HG03378 (cell line): ENCODE data around the gene NRXN3.

Experiments used
- ATAC-seq: cut with Tn5 transposase; IDR thresholded peaks from one replicate; pipeline ENCODE4 v1.9.1; 2021; ENCODE audit warnings: mild to moderate bottlenecking, moderate library complexity; ENCODE audit not compliant: unreplicated experiment

Gene NRXN3

DNA sequence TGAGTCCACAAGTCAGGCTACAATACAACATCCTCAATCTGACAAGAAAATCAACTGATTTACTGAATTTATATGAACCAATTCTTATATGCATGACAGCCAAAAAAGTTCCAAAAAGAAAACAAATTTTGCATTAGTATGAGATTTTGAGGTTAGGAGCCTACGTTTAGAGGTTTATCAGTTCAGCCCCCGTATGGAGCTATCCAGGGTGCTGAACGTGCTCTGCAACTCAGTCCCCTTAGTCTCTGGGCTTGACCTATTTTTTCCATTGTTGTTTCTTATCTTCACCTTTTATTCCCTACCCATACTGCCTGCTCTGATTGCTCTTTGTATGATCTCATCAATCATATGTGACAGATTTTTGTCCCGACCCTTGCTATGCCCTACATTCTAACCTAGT, 693.0 kb downstream of the NRXN3 start:
- no peak for ATAC-seq

- ATAC-seq = no peak
These were observed 702.7 kb downstream of the NRXN3 start for GRCh38 chr14:78872837-78873236.

DNA sequence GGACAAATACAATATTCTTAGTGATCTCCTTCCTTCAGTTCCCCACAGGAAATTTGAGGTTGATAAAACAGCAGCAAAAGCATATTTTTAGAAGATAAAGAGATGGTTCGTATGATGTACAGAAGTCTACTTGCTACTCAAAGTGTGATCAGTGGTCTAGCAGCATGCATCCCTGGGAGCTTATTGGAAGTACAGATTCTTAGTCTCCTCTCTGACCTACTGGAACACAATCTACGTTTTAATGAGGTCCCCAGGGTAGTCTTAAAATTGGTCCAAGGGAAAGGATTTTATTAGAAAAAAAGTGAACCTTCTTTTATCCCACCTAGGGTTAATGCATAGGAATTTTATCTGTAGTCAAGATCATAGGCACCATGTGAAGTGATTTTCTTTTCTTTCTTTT, 703.4 kb downstream of the NRXN3 start:
- no peak for ATAC-seq

GRCh38 chr14:78875049-78875448, 704.9 kb downstream of the NRXN3 start:
- ATAC-seq = no peak

- ATAC-seq = no peak
These were observed 715.7 kb downstream of the NRXN3 start for GRCh38 chr14:78885884-78886283.

DNA sequence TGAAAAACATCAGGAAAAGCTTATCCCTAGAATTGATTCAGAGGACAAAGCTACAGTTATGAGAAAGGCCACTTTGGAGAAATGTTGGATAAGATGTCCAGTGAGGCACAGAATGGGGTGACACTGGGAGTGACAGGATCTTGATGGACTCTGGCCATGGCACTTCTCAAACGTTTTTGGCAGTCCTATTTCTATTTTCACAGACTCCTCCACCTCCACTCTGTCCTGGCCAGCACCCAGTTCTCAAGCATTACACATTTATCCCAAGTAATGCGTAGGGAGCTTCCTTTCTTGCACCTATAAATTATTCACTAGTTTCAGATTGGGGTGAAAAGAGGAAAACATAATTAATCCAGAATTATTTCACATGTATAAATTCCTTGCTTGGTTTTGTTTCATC, 727.3 kb downstream of the NRXN3 start:
- ATAC-seq = no peak

GRCh38 chr14:78902010-78902623, 731.9 kb downstream of the NRXN3 start:
- no peak for ATAC-seq

- ATAC-seq = no peak
These were observed 733.9 kb downstream of the NRXN3 start for GRCh38 chr14:78904094-78904493.

GRCh38 chr14:78917462-78917861, 747.3 kb downstream of the NRXN3 start:
- no peak for ATAC-seq

- ATAC-seq = no peak
These were observed 751.7 kb downstream of the NRXN3 start for GRCh38 chr14:78921856-78922255.

DNA sequence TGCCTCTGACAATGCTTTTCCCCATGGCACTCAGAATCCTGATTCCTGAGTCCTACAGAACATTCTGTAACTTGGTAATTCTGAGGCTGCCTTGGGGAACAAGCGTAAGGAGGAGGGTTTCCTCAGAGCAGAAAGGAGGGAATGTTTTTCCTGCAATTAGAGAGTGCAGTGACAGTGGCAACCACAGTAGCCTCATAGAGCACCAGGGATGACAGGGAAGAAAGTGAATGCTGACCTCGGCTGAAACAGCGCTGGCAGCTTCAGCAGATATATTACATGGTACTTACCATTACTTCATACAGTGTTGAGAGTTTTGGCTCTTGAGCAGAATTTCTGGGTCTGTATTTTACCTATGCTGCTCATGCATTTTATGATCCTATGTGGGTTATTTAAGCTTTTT, 757.1 kb downstream of the NRXN3 start:
- ATAC-seq = no peak

- no peak for ATAC-seq
These were observed 763.0 kb downstream of the NRXN3 start for GRCh38 chr14:78933166-78933565.

DNA sequence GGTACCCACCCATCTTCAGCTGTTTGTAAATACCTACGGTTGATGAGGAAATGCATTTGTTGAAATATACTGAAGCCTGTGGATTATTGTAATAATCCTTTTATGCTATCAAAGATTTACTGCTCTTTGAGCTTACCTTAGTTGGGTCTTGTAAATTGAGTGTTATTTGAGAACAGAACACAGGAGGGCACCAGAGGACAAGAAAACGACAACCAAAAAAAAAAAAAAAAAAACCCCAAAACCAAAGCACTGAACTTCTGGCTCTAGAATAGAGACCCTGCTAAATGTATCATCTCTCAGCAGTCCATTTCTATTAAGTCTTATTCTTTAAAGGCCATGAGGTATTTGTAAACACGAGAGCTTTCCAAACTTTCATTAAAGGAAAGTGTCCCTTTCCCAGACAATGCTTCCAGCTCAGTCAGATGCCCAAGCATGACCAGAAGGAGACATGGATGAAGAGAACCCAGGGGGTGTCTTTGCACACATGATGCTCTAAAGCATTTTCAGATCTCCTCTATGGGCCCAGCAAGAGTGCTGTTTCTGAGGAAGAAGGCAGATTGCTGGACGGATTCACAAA, 763.9 kb downstream of the NRXN3 start:
- ATAC-seq = no peak

DNA sequence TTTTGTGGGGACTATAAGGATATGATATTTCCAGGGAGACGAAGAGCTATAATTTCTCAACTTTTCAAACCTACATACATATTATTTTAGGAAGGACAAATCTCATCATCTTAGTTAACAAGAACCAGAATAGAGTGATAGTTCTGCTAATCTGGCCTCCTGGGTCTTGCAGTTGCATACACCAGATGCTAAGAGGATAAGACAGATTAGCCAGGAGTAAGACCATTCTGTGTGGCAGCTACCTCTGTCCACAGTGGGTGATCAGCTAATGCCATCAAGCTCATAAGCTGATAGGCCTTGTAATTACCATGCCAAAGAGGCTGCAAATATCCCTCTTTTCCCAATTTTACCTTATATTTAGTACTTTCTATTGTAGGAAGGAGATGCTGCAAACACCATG, 776.8 kb downstream of the NRXN3 start:
- ATAC-seq = no peak

DNA sequence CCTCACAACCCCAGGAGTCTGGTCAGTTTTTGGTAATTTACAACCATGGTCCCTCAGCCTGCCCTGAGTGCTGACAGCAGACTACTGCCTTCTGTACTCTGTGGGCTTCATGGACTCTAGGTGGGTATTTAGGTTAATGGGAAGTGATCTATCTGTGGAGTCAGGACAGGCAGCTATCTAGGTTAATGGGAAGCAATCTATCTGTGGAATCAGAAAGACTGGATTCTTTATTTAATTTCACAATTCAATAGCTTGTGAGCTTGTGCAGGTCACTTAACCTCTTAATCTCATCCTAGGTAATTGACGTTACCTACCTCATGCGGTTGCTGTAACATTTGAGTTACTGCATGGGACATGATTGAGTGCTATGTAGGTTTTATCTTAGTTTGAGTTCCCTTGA, 777.5 kb downstream of the NRXN3 start:
- no peak for ATAC-seq

GRCh38 chr14:78950649-78951048, 780.5 kb downstream of the NRXN3 start:
- no peak for ATAC-seq

DNA sequence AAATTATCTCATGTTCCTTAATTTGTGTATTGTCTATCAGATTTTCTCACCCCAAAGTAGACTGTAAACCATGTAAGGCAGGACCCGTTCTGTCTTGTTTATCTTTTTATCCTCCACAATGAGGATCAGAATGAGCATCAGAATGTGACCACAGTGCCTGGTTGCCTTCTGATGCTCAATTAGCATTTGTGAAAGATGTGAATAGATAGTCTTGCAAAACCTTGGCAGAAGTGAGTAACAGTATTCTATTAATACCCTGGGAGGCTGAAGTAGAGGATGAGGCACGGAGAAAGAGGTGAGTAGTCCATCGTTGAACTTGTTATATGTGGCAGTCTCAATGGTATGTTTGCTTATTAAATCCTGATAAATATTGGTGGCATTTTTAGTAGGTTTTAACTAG, 781.4 kb downstream of the NRXN3 start:
- ATAC-seq = no peak

DNA sequence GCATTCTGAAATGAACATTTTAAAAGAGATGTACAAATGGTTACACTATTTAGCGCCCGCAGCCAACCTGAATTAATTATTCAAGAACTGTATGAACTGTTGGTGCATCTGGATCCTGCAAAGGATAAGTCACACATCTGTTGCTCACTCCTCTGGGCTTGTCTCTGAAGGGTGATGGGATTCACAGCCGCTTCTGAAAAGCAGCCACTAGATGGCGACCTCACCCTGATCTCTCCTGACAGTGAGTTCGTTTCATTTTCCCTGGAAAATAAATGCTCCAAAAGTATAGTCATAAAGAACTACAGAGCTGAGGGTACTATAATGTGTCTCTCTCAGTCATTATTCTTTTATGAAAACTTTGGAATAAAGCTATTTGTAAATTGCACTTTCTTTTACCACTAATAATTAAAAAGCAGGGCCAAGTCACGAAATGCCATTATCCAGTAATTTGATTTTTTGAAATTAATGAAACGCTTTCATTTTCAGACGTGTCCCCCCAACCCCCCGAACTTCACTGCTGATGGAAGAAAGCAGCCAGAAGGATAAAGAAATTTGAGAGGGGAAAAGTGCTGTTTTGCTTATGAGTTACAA, 789.6 kb downstream of the NRXN3 start:
- no peak for ATAC-seq

DNA sequence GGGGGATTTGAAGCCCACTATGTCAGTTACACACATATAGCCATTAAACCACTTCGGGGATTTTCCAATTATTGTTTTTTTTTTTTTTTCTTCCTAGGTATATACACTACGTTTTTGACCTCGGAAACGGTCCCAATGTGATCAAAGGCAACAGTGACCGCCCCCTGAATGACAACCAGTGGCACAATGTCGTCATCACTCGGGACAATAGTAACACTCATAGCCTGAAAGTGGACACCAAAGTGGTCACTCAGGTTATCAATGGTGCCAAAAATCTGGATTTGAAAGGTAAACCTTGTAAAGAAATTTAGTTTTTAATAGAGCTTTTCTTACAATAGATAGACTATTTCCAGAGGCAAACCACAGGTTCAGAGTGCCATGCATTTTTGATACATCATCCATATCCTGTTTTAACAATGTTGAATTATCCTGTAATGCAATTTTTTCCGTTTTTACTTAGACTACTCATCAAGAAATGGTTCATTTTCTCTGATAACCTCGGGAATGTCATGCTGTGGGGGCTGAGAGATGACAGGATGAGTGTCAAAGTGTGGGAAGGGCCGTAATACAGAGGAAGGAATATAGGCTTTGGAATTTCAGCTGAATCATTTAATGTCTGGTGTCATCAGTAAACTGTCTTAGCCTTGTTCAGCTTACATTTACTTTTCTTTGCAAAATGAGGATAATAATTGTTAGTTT, 797.1 kb downstream of the NRXN3 start:
- ATAC-seq = no peak

- no peak for ATAC-seq
These were observed 798.1 kb downstream of the NRXN3 start for GRCh38 chr14:78968265-78968664.

GRCh38 chr14:78970677-78971076, 800.5 kb downstream of the NRXN3 start:
- no peak for ATAC-seq

- ATAC-seq = no peak
These were observed 802.3 kb downstream of the NRXN3 start for GRCh38 chr14:78972440-78972839.
